LNCaP clone FGC (cell line): ENCODE results near the gene B4GALT7.
"Not testable (repeated sequence)": the region's sequence is repeated elsewhere in the genome, so short reads cannot be mapped to it uniquely, and the experiment has no call there.

Source experiments
- DNase-seq: peaks from one replicate; pipeline ENCODE4 v3.0.0-alpha.2; 2011; ENCODE audit warnings: low read depth
- H3K4me3 ChIP-seq: 2 replicates; pipeline ENCODE4 v1.5.1; 2011; ENCODE audit warnings: mild to moderate bottlenecking, low read depth, low read length, control low read depth
- CTCF ChIP-seq: IDR thresholded peaks from 2 replicates; pipeline ENCODE4 v1.5.1; 2012; ENCODE audit warnings: mild to moderate bottlenecking; ENCODE audit not compliant: control insufficient read depth, insufficient read depth; ENCODE audit errors: extremely low read depth

Gene B4GALT7

DNA sequence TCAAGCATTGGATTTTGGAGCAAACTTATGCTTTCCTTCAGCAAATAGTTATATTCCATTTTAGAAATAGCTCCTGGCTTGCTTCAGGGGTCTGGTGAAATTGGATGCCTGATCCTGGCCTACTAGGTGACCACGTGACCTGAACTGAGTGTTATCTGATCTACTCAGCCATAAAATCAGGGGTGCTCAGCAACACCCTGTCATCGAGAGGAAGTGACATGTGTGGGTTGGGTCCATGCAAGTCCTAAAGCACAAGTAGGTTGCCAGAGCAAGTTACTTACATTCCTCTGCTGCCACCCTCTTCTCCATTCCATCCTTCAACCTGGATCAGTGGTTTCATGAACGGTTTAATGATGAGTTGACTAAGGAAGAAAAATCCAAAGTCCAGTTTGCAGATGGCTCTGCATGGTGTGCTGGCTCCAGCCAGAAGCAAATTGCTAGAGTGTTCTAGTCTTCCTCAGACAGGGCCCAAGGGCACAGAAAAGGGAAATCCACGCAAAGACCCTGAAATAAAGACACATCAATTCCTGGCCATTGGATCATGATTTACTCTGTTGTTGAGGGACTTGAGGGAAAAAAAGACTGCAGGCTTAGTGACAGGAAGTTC is 42.8 kb upstream of the B4GALT7 start:
- DNase-seq, result no peak
- no peak for TF ChIP-seq CTCF
- H3K4me3 ChIP-seq, result no peak overlapping the region

DNA sequence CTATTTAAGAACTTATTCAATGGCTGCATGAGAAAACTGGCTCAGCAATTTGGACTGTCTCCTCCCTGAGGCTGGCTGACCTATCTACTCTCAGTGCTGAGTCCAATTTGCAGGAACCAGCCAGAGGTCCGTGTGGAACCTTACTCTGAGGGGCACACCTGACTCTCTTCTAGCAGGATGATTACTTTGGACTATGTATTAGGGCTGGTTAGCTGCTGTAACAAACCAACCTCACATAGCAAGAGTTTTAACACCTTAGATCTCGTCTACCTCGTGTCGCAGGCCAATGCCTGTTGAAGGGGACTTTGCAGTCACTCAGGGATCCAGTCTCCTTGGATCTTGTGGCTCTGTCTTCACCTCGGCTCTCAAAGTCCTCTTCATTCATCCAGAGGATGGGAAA is 42.1 kb upstream of the B4GALT7 start:
- no peak for TF ChIP-seq CTCF
- no peak overlapping the region for H3K4me3 ChIP-seq
- DNase-seq, result no peak

- H3K4me3 ChIP-seq, DNase-seq: not testable (repeated sequence)
Measured at GRCh38 chr5:177559446-177559941, 40.4 kb upstream of the B4GALT7 start.

- no peak overlapping the region for H3K4me3 ChIP-seq
- no peak for TF ChIP-seq CTCF
- DNase-seq, result no peak
Measured at GRCh38 chr5:177565046-177565445, 34.9 kb upstream of the B4GALT7 start.

GRCh38 chr5:177568326-177568725 is 31.6 kb upstream of the B4GALT7 start:
- no peak overlapping the region for H3K4me3 ChIP-seq
- DNase-seq, result no peak
- no peak for TF ChIP-seq CTCF

DNA sequence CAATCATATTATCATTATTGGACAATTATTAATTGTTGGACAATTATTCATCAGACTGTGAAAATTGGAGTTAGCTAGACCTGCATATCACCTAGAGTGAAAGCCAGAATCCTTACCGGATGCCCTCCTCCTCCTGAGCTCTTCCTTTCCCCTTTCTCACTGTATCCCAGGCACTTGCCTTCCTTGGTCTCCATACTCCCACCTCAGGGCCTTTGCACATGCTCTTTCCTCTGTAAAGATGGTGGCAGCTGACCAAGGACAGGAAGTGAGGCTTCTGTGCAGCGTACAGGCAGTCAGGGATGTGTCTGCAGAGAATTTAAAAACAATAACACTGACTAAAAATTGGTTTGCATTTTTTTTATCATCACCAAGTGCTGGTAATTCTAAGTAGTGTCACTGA is 30.0 kb upstream of the B4GALT7 start:
- TF ChIP-seq CTCF, result no peak
- no peak overlapping the region for H3K4me3 ChIP-seq
- no peak for DNase-seq

DNA sequence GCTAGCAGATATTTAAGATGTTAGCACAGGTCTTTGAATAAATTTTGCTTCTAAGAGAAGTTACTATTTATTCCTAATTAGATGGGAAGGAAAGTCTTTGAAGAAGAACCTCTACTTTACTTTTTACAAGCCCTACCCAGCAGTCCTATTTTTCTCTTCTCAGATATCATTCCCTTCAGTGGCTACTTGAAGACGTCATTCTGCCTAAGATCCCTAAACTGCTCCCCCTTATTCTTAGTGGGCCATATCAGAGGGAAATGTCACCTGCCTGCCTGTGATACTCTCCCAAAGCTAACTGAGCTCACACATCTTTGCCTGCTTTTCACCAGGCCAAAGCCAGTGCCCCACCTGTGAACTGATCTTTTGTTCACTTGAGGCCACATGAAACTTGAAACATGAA is 24.4 kb upstream of the B4GALT7 start:
- DNase-seq, result no peak
- TF ChIP-seq CTCF, result no peak
- no peak overlapping the region for H3K4me3 ChIP-seq
